Measurements from ENCODE around the gene HSPA12B. TPM values are rescaled to one million over a fixed set of nuclear protein-coding genes. Genes with fewer than 3 reads are reported as not detected.

The HSPA12B gene
- polyA plus RNA-seq, 4 donors: 2.7 to 9.7 (median 4.1) TPM; not detected in 1

GRCh38 chr20:3720068-3720467 lies 12.4 kb upstream of the HSPA12B start:
- Histone ChIP-seq H3K4me1 (ENCODE audit: control insufficient read depth in 3 of 3, insufficient read depth in 2 of 3, low read depth in 1 of 3, low read length in 2 of 3) (no peaks in the 10 kb centered on the region), H3K4me3 (ENCODE audit: low read depth in 1 of 3, low read length in 3 of 3) (no peak overlapping the region), H3K27me3 (ENCODE audit: control insufficient read depth in 3 of 3, insufficient read depth in 3 of 3, low read length in 3 of 3) (peaks cover 0 to 4% (median 0%) of the 10 kb centered on the region in 3 donors), H3K36me3 (ENCODE audit: control insufficient read depth in 3 of 3, insufficient read depth in 2 of 3, low read depth in 1 of 3, low read length in 3 of 3) (no peaks in the 10 kb centered on the region), H3K9me3 (ENCODE audit: control insufficient read depth in 2 of 2, insufficient read depth in 1 of 2, low read depth in 1 of 2, low read length in 1 of 2) (no peaks in the 10 kb centered on the region), H3K27ac (ENCODE audit: low read depth in 1 of 3, low read length in 2 of 3) (no peak overlapping the region)
- 60 to 84% (median 79%) methylated on average over 2 of the region's 2 CpGs for WGBS, 3 donors
- FAIRE-seq (no peak), DNase-seq (no peak)

GRCh38 chr20:3720626-3721025 lies 11.9 kb upstream of the HSPA12B start:
- Histone ChIP-seq H3K36me3 (ENCODE audit: control insufficient read depth in 3 of 3, insufficient read depth in 2 of 3, low read depth in 1 of 3, low read length in 3 of 3) (no peaks in the 10 kb centered on the region), H3K27ac (ENCODE audit: low read depth in 1 of 3, low read length in 2 of 3) (no peak overlapping the region), H3K27me3 (ENCODE audit: control insufficient read depth in 3 of 3, insufficient read depth in 3 of 3, low read length in 3 of 3) (peaks cover 0 to 4% (median 0%) of the 10 kb centered on the region in 3 donors), H3K4me3 (ENCODE audit: low read depth in 1 of 3, low read length in 3 of 3) (no peak overlapping the region), H3K4me1 (ENCODE audit: control insufficient read depth in 3 of 3, insufficient read depth in 2 of 3, low read depth in 1 of 3, low read length in 2 of 3) (no peaks in the 10 kb centered on the region), H3K9me3 (ENCODE audit: control insufficient read depth in 2 of 2, insufficient read depth in 1 of 2, low read depth in 1 of 2, low read length in 1 of 2) (no peaks in the 10 kb centered on the region)
- DNase-seq: no peak
- no peak for FAIRE-seq
- WGBS, 3 donors: 48 to 55% (median 54%) methylated on average over 6 of the region's 6 CpGs

- no peaks in the 10 kb centered on the region for H3K36me3 ChIP-seq (ENCODE audit: control insufficient read depth in 3 of 3, insufficient read depth in 2 of 3, low read depth in 1 of 3, low read length in 3 of 3)
- no peak overlapping the region for H3K27ac ChIP-seq (ENCODE audit: low read depth in 1 of 3, low read length in 2 of 3)
- no peaks in the 10 kb centered on the region for H3K4me1 ChIP-seq (ENCODE audit: control insufficient read depth in 3 of 3, insufficient read depth in 2 of 3, low read depth in 1 of 3, low read length in 2 of 3)
- no peak for FAIRE-seq
- no peaks in the 10 kb centered on the region for H3K9me3 ChIP-seq (ENCODE audit: control insufficient read depth in 2 of 2, insufficient read depth in 1 of 2, low read depth in 1 of 2, low read length in 1 of 2)
- H3K4me3 ChIP-seq (ENCODE audit: low read depth in 1 of 3, low read length in 3 of 3): no peak overlapping the region
- H3K27me3 ChIP-seq (ENCODE audit: control insufficient read depth in 3 of 3, insufficient read depth in 3 of 3, low read length in 3 of 3): peaks cover 0 to 4% (median 0%) of the 10 kb centered on the region in 3 donors
- 81 to 88% (median 83%) methylated on average over 4 of the region's 4 CpGs for WGBS, 3 donors
- no peak for DNase-seq
These were observed 10.6 kb upstream of the HSPA12B start for GRCh38 chr20:3721912-3722311.

GRCh38 chr20:3723284-3723683 lies 9.2 kb upstream of the HSPA12B start:
- no peaks in the 10 kb centered on the region for H3K36me3 ChIP-seq (ENCODE audit: control insufficient read depth in 3 of 3, insufficient read depth in 2 of 3, low read depth in 1 of 3, low read length in 3 of 3)
- H3K9me3 ChIP-seq (ENCODE audit: control insufficient read depth in 2 of 2, insufficient read depth in 1 of 2, low read depth in 1 of 2, low read length in 1 of 2): no peaks in the 10 kb centered on the region
- H3K4me1 ChIP-seq (ENCODE audit: control insufficient read depth in 3 of 3, insufficient read depth in 2 of 3, low read depth in 1 of 3, low read length in 2 of 3): no peaks in the 10 kb centered on the region
- H3K27me3 ChIP-seq (ENCODE audit: control insufficient read depth in 3 of 3, insufficient read depth in 3 of 3, low read length in 3 of 3): peaks cover 0 to 9% (median 0%) of the 10 kb centered on the region in 3 donors
- DNase-seq: no peak
- no peak overlapping the region for H3K27ac ChIP-seq (ENCODE audit: low read depth in 1 of 3, low read length in 2 of 3)
- no peak overlapping the region for H3K4me3 ChIP-seq (ENCODE audit: low read depth in 1 of 3, low read length in 3 of 3)
- 85 to 95% (median 93%) methylated on average over 8 of the region's 8 CpGs for whole genome bisulfite sequencing, 3 donors
- FAIRE-seq: no peak

GRCh38 chr20:3724356-3724755 lies 8.1 kb upstream of the HSPA12B start:
- no peak overlapping the region for H3K4me3 ChIP-seq (ENCODE audit: low read depth in 1 of 3, low read length in 3 of 3)
- no peaks in the 10 kb centered on the region for H3K4me1 ChIP-seq (ENCODE audit: control insufficient read depth in 3 of 3, insufficient read depth in 2 of 3, low read depth in 1 of 3, low read length in 2 of 3)
- WGBS, 3 donors: 63 to 77% (median 69%) methylated on average over 4 of the region's 4 CpGs
- H3K27me3 ChIP-seq (ENCODE audit: control insufficient read depth in 3 of 3, insufficient read depth in 3 of 3, low read length in 3 of 3): peaks cover 0 to 14% (median 0%) of the 10 kb centered on the region in 3 donors
- no peak overlapping the region for H3K27ac ChIP-seq (ENCODE audit: low read depth in 1 of 3, low read length in 2 of 3)
- H3K9me3 ChIP-seq (ENCODE audit: control insufficient read depth in 2 of 2, insufficient read depth in 1 of 2, low read depth in 1 of 2, low read length in 1 of 2): no peaks in the 10 kb centered on the region
- H3K36me3 ChIP-seq (ENCODE audit: control insufficient read depth in 3 of 3, insufficient read depth in 2 of 3, low read depth in 1 of 3, low read length in 3 of 3): no peaks in the 10 kb centered on the region
- no peak for DNase-seq
- no peak for FAIRE-seq

GRCh38 chr20:3727401-3728021 lies 5.0 kb upstream of the HSPA12B start:
- Histone ChIP-seq H3K27ac (ENCODE audit: low read depth in 1 of 3, low read length in 2 of 3) (no peak overlapping the region), H3K9me3 (ENCODE audit: control insufficient read depth in 2 of 2, insufficient read depth in 1 of 2, low read depth in 1 of 2, low read length in 1 of 2) (no peaks in the 10 kb centered on the region), H3K4me1 (ENCODE audit: control insufficient read depth in 3 of 3, insufficient read depth in 2 of 3, low read depth in 1 of 3, low read length in 2 of 3) (peaks cover 0 to 3% (median 0%) of the 10 kb centered on the region in 3 donors), H3K36me3 (ENCODE audit: control insufficient read depth in 3 of 3, insufficient read depth in 2 of 3, low read depth in 1 of 3, low read length in 3 of 3) (no peaks in the 10 kb centered on the region), H3K4me3 (ENCODE audit: low read depth in 1 of 3, low read length in 3 of 3) (no peak overlapping the region), H3K27me3 (ENCODE audit: control insufficient read depth in 3 of 3, insufficient read depth in 3 of 3, low read length in 3 of 3) (peaks cover 0 to 22% (median 3%) of the 10 kb centered on the region in 3 donors)
- DNase-seq (no peak), FAIRE-seq (no peak)
- 29 to 40% (median 33%) methylated on average over 11 of the region's 11 CpGs for WGBS, 3 donors

- Histone ChIP-seq H3K4me1 (ENCODE audit: control insufficient read depth in 3 of 3, insufficient read depth in 2 of 3, low read depth in 1 of 3, low read length in 2 of 3) (peaks cover 0 to 3% (median 0%) of the 10 kb centered on the region in 3 donors), H3K36me3 (ENCODE audit: control insufficient read depth in 3 of 3, insufficient read depth in 2 of 3, low read depth in 1 of 3, low read length in 3 of 3) (no peaks in the 10 kb centered on the region), H3K9me3 (ENCODE audit: control insufficient read depth in 2 of 2, insufficient read depth in 1 of 2, low read depth in 1 of 2, low read length in 1 of 2) (no peaks in the 10 kb centered on the region), H3K27ac (ENCODE audit: low read depth in 1 of 3, low read length in 2 of 3) (no peak overlapping the region), H3K27me3 (ENCODE audit: control insufficient read depth in 3 of 3, insufficient read depth in 3 of 3, low read length in 3 of 3) (peaks cover 2 to 30% (median 6%) of the 10 kb centered on the region in 3 donors), H3K4me3 (ENCODE audit: low read depth in 1 of 3, low read length in 3 of 3) (no peak overlapping the region)
- 43 to 79% (median 74%) methylated on average over 5 of the region's 5 CpGs for WGBS, 3 donors
- DNase-seq (no peak), FAIRE-seq (no peak)
These were observed 4.1 kb upstream of the HSPA12B start for GRCh38 chr20:3728354-3728753.

GRCh38 chr20:3728876-3729275 lies 3.6 kb upstream of the HSPA12B start:
- WGBS, 3 donors: 67 to 84% (median 70%) methylated on average over 3 of the region's 3 CpGs
- Histone ChIP-seq H3K4me3 (ENCODE audit: low read depth in 1 of 3, low read length in 3 of 3) (no peak overlapping the region), H3K4me1 (ENCODE audit: control insufficient read depth in 3 of 3, insufficient read depth in 2 of 3, low read depth in 1 of 3, low read length in 2 of 3) (peaks cover 0 to 3% (median 0%) of the 10 kb centered on the region in 3 donors), H3K27ac (ENCODE audit: low read depth in 1 of 3, low read length in 2 of 3) (no peak overlapping the region), H3K27me3 (ENCODE audit: control insufficient read depth in 3 of 3, insufficient read depth in 3 of 3, low read length in 3 of 3) (peaks cover 2 to 34% (median 6%) of the 10 kb centered on the region in 3 donors), H3K36me3 (ENCODE audit: control insufficient read depth in 3 of 3, insufficient read depth in 2 of 3, low read depth in 1 of 3, low read length in 3 of 3) (no peaks in the 10 kb centered on the region), H3K9me3 (ENCODE audit: control insufficient read depth in 2 of 2, insufficient read depth in 1 of 2, low read depth in 1 of 2, low read length in 1 of 2) (no peaks in the 10 kb centered on the region)
- DNase-seq (no peak), FAIRE-seq (no peak)

GRCh38 chr20:3729378-3729777 lies 3.1 kb upstream of the HSPA12B start:
- Histone ChIP-seq H3K36me3 (ENCODE audit: control insufficient read depth in 3 of 3, insufficient read depth in 2 of 3, low read depth in 1 of 3, low read length in 3 of 3) (no peaks in the 10 kb centered on the region), H3K27ac (ENCODE audit: low read depth in 1 of 3, low read length in 2 of 3) (no peak overlapping the region), H3K4me1 (ENCODE audit: control insufficient read depth in 3 of 3, insufficient read depth in 2 of 3, low read depth in 1 of 3, low read length in 2 of 3) (peaks cover 0 to 5% (median 0%) of the 10 kb centered on the region in 3 donors), H3K9me3 (ENCODE audit: control insufficient read depth in 2 of 2, insufficient read depth in 1 of 2, low read depth in 1 of 2, low read length in 1 of 2) (no peaks in the 10 kb centered on the region), H3K4me3 (ENCODE audit: low read depth in 1 of 3, low read length in 3 of 3) (no peak overlapping the region), H3K27me3 (ENCODE audit: control insufficient read depth in 3 of 3, insufficient read depth in 3 of 3, low read length in 3 of 3) (peaks cover 2 to 34% (median 6%) of the 10 kb centered on the region in 3 donors)
- WGBS, 3 donors: 80 to 93% (median 90%) methylated on average over 4 to 6 of the region's 6 CpGs
- DNase-seq (no peak), FAIRE-seq (no peak)

All from small intestine (tissue), 7 donors.